ENCODE data around the gene LRMDA. TPM values are rescaled to one million over a fixed set of nuclear protein-coding genes. Genes with fewer than 3 reads are reported as not detected.
"Not testable (repeated sequence)": the region's sequence is repeated elsewhere in the genome, so short reads cannot be mapped to it uniquely, and the experiment has no call there.

LRMDA gene
- total RNA-seq, 1 donor = under 0.01 TPM

DNA sequence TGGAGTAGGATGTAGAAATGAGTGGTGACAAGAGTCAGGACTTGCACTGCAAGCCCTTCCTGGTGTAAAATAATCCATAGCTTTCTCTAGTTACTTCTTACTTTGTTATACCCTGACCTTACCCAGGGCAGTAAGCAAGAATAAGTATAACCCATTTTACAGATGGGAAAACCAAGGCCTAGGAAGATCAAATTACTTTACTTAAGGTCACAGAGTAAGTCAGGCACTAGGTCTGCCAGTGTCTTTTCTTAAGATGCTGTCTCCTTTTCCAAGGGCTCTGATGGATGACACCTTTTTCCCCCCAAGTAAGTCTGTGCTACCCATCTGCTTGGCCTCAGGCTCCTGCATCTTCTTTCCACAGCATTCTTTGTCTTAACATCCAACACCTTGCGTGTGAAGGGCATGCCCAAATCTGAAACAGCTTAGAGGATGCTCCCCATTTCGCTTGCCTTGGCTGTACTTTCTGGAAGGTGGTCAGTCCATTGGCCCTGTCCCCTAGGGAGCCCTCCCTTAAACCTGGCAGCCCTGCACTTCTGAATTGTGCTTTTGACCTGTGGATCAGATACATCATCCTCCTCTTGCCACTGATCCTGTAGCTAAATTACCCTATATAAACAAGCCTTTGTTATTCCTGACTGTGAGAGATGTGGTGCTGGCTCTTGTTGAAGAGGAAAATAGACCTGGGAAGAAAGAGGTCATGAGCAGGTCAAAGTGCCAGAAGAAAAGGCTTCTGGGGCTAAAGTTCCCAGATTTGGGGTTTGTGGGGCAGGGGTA lies 168.6 kb downstream of the LRMDA start:
- DNase-seq (ENCODE audit: low read depth) = no peak
- TF ChIP-seq, protein P1, sequence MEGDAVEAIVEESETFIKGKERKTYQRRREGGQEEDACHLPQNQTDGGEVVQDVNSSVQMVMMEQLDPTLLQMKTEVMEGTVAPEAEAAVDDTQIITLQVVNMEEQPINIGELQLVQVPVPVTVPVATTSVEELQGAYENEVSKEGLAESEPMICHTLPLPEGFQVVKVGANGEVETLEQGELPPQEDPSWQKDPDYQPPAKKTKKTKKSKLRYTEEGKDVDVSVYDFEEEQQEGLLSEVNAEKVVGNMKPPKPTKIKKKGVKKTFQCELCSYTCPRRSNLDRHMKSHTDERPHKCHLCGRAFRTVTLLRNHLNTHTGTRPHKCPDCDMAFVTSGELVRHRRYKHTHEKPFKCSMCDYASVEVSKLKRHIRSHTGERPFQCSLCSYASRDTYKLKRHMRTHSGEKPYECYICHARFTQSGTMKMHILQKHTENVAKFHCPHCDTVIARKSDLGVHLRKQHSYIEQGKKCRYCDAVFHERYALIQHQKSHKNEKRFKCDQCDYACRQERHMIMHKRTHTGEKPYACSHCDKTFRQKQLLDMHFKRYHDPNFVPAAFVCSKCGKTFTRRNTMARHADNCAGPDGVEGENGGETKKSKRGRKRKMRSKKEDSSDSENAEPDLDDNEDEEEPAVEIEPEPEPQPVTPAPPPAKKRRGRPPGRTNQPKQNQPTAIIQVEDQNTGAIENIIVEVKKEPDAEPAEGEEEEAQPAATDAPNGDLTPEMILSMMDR (IDR thresholded peaks at IDR 0.05; ENCODE audit: insufficient read depth, low read depth, low read length) = no peak
- H3K4me3 ChIP-seq (ENCODE audit: low read depth, low read length) = no peak overlapping the region

DNA sequence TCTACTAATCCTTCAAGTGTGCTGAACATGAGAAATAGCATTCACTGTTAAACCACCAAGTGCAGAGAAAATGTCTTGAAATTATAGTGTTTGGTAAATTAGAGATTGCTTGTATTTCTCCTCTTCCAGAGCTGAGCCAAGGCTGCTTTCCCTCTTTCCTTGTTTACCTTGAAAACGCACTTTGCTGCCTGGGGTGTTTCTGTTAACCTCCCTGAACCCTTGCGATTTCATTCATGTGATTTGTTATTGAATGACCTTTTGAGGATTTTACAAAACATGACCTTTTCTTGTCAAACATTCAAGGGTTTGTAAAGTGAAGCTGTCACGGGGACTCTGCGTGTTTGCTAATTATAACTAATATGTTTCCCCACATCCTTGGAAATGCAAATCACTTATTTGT lies 169.4 kb downstream of the LRMDA start:
- no peak for DNase-seq (ENCODE audit: low read depth)
- no peak overlapping the region for H3K4me3 ChIP-seq (ENCODE audit: low read depth, low read length)
- TF ChIP-seq, protein P1 (IDR thresholded peaks at IDR 0.05; ENCODE audit: insufficient read depth, low read depth, low read length) = no peak

DNA sequence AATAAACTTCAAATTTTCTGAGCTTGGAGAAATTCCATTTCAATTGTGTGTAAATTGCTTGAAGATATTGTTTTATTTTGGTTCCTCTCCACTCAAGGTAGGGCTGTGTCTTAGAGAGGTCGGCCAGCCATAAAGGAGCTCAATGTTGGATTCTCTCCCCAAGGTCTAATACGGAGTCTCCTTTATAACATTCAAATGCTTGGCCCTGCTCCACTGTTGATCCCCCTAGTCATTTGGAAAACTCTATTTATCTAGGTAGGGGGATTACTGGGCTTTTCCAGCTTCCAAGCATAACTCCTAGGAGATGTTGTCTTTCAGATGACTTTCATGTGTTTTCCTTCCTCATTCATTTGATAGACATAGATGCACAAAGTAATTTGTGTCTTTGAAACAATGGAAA lies 170.9 kb downstream of the LRMDA start:
- H3K4me3 ChIP-seq (ENCODE audit: low read depth, low read length) = no peak overlapping the region
- no peak for DNase-seq (ENCODE audit: low read depth)
- TF ChIP-seq, protein P1 (IDR thresholded peaks at IDR 0.05; ENCODE audit: insufficient read depth, low read depth, low read length) = no peak

DNA sequence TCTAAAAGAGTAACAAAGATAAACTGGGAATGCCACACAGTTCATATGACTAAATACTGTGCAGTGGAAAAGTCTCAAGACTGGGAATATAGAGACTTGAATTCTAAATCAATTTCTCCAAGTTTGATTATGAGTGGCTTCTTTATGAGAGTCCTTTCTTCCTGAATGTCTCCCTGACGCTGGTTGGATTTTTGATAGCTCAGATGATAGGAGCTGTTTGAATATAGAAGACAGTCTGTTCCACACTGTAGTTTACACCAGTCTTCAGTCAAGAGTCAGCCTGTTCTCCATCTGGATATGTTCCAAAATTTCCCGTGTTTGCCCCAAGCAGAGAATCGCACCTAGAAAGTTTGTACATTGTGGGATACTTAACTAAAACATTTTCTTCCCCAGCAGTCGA lies 173.7 kb downstream of the LRMDA start:
- TF ChIP-seq, protein P1 (IDR thresholded peaks at IDR 0.05; ENCODE audit: insufficient read depth, low read depth, low read length) = no peak
- no peak overlapping the region for H3K4me3 ChIP-seq (ENCODE audit: low read depth, low read length)
- DNase-seq (ENCODE audit: low read depth) = no peak

DNA sequence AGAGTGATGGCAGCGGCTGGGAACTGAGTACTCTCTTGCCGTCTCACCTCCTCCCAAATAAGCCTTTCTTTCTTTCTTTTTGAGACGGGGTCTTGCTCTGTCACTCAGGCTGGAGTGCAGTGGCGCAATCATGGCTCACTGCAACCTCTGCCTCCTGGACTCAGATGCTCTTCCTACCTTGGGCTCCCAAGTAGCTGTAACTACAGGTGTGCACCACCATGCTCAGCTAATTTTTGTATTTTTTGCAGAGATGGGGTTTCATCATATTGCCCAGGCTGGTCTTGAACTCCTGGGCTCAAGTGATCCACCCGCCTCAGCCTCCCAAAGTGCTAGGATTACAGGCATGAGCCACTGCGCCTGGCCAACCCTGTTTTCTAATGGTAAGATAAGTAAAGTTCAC lies 174.4 kb downstream of the LRMDA start:
- not testable (repeated sequence) for H3K4me3 ChIP-seq (ENCODE audit: low read depth, low read length); DNase-seq (ENCODE audit: low read depth)

DNA sequence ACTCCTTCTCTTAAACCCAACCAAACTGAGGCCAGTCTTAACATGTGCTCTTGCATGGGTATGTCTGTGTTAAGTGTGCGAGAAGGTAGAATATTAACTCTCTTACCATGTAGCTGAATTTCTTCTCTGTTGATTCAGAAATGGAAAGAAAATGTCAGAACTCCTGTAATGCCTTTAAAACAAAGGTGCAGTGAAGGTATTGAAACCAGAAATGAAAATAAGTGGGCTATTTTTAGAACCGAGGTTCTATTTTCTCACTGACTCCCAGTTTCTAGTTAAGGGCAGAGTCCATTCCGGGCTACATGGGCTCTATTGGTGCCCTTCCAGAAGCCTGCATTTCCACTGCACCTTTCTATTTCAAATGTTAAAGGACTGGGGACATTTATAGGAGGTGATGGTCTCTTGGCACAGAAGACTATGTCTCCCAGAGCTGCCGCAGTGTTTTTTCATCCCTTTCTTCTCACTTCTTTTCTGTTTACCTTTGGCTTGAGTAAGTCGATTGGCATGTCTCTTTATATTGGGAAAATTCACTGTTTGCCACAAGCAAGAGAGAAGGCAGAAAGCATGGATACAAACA lies 174.9 kb downstream of the LRMDA start:
- TF ChIP-seq, protein P1 (IDR thresholded peaks at IDR 0.05; ENCODE audit: insufficient read depth, low read depth, low read length) = no peak
- H3K4me3 ChIP-seq (ENCODE audit: low read depth, low read length) = no peak overlapping the region
- DNase-seq (ENCODE audit: low read depth) = no peak

DNA sequence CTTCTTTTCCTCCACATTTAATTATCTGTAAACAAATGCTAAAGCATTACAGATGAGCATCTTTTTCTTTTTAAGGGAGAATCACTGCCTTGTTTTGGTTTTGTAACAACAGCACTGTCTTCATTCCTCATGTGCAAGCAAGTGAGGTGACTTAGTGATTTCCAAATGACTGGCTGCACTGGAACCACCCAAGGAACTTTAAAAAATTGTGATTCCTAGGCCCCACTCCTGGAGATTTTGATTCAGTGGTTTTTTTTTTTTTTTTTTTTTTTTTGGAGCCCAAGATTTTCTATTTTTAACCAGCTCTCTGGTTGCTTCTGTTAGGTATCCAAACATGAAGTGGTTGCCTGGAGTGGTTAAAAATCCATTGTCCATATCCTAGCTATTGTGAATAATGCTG lies 176.2 kb downstream of the LRMDA start:
- DNase-seq (ENCODE audit: low read depth) = no peak
- no peak overlapping the region for H3K4me3 ChIP-seq (ENCODE audit: low read depth, low read length)
- TF ChIP-seq, protein P1 (IDR thresholded peaks at IDR 0.05; ENCODE audit: insufficient read depth, low read depth, low read length) = no peak

Measured in fibroblast of villous mesenchyme (primary cell).